Putamen (tissue), 1 donor: Measurements from ENCODE around the gene PRKAA1.

Source experiments
- DNase-seq: peaks from one replicate; pipeline ENCODE4 v3.0.0-alpha.2; 2016; ENCODE audit warnings: low spot score

Gene PRKAA1

GRCh38 chr5:40798012-40798800, at the start of gene PRKAA1:
PRKAA1 (minus strand) TSS chr5:40798374; CDS start chr5:40798189, 185 bp downstream.
- DNase-seq, result peak; percentile 90

- no peak for DNase-seq
These were observed 49.4 kb upstream of the PRKAA1 start for GRCh38 chr5:40847525-40847924.

- DNase-seq, result no peak
These were observed 48.2 kb upstream of the PRKAA1 start for GRCh38 chr5:40846371-40846770.

- no peak for DNase-seq
These were observed 46.4 kb upstream of the PRKAA1 start for GRCh38 chr5:40844565-40844964.

GRCh38 chr5:40842351-40842750, 44.2 kb upstream of the PRKAA1 start:
- no peak for DNase-seq

DNA sequence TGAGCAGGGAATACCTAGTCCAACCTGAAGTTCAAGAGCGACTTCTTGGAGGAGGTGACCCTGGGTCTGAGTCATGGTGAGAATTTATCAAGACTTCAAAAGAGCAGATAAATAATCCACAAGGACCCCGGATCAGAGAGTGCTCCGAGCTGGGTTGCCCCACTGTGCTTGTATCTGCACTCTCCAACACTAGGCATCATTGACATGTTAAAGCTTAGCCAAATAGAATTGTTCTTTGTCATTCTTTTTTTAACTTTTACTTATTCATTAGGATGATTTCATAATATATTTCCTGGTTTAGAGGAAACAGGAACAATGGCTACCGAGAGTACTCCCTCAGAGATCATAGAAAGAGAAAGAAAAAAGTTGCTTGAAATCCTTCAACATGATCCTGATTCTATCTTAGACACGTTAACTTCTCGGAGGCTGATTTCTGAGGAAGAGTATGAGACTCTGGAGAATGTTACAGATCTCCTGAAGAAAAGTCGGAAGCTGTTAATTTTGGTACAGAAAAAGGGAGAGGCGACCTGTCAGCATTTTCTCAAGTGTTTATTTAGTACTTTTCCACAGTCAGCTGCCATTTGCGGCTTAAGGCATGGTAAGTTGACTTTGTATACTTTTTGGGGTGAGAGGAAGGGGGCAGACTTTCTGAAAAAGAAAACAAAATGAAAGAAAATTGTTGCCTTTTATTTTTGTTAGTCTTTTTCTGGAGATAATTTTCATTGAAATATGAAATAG, 43.1 kb upstream of the PRKAA1 start, which contains the start of gene CARD6:
CARD6 (plus strand) TSS at position 300 of the 738 bp plus-strand sequence; CDS start at position 316, 16 bp downstream.
- DNase-seq, result no peak

- DNase-seq, result no peak
These were observed 39.9 kb upstream of the PRKAA1 start for GRCh38 chr5:40838086-40838485.

- DNase-seq, result peak; percentile 98
These were observed 36.9 kb upstream of the PRKAA1 start, which contains the start of gene RPL37 for GRCh38 chr5:40834849-40835787. RPL37 (minus strand) TSS chr5:40835222; CDS start chr5:40835185, 37 bp downstream.

DNA sequence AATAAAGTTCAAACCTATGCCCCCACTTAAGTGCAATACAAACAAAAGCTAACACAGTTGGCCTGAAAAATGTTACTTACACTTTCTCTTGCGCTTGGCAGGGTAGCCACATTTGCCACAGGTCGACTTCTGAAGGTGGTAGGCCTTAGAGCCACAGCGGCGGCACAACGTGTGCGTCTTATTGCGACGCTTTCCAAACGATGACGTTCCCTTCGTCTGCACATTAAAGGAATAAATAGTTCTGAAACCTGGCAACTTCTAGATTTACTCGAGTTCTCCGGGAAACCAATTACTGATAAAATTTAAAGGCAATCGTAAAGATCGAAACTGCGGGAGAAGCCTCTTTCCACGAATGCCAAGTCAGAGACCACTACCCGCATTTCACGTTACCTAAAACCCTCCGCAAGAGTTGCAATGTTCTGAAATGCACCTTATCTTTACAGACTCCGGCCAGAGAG, 36.2 kb upstream of the PRKAA1 start:
- DNase-seq, result peak; percentile 7

DNA sequence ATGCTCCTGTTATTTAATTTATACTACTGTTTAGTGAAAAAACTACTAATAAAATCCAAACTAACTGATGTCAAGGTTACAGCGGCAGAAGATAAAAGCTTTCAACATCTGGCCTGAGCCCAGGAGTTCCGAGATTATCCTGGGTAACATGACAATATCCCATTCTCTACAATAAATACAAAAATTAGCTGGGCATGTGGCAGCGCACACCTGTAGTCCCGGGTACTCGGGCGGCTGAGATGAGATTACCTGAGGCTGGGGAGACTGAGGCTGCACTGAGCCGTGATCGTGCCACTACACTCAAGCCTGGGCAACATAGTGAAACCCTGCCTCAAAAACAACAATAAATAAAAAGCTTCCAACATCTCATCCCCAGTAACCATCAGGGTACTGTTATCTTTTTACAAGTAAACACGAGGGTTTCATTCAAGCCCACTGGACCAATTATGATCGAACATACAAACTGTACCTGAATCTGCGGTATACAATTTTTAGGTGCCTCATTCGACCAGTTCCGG, 35.6 kb upstream of the PRKAA1 start:
- DNase-seq, result no peak

DNA sequence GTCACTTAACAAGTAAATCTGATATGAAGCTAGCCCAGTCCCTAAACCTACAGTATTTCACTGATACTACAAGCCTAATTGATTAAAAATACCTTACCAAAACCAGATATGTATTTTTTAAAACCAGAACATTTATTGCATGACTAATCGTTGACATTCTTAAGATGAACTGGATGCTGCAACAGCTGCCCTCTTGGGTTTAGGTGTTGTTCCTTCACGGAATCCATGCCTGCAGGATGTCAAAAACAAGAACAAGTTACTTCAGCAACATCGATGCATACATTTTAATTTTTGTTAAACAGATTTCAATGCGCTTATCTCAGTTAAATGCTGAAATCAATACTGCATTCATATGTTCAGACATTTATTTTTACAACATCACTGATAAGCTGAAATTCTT, 34.2 kb upstream of the PRKAA1 start:
- DNase-seq, result no peak

GRCh38 chr5:40831346-40832210, 33.4 kb upstream of the PRKAA1 start:
- peak; percentile 17 for DNase-seq

- DNase-seq, result no peak
These were observed 31.8 kb upstream of the PRKAA1 start for GRCh38 chr5:40829748-40830533.

GRCh38 chr5:40828690-40829661, 30.8 kb upstream of the PRKAA1 start:
- DNase-seq, result no peak

GRCh38 chr5:40828021-40828631, 30.0 kb upstream of the PRKAA1 start:
- no peak for DNase-seq

- no peak for DNase-seq
These were observed 29.2 kb upstream of the PRKAA1 start for GRCh38 chr5:40827188-40827977.

DNA sequence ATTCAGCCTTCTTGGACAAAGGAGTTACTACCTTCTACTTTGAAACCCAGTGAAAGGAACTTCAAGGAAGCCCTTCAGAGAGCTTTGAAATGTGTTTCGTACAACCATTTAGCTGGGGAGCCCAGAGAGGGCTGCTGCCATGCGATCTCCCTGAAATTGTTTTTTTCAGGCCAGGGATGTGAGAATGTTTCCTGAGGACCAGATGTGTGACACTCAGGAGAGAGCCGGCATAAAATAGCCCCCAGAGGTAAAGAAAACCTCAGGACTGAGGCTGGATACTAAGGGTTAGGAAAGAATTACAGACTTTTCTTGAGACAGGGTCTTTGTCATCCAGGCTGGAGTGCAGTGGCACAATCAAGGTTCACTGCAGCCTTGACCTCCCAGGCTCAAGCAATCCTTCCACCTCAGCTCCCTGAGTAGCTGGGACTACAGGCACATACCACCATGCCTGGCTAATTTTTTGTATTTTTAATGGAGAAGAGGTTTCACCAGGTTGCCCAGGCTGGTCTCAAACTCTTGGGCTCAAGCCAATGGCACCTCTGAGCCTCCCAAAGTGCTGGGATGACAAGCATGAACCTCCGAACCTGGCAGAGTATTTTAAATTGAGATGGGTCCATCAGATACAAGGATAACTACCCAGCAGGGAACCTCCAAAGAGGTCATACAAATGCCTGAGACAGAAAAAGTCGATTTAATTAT, 28.5 kb upstream of the PRKAA1 start:
- DNase-seq, result no peak
